H1 (cell line): ENCODE measurements around the gene SWI5. TPM values are rescaled to one million over a fixed set of nuclear protein-coding genes. Genes with fewer than 3 reads are reported as not detected.

Experiments used
- FOSL1 ChIP-seq: IDR thresholded peaks from 2 replicates; pipeline ENCODE4 v1.6.1; 2011; ENCODE audit warnings: mild to moderate bottlenecking, low read depth, low read length, moderate library complexity; ENCODE audit not compliant: insufficient read depth
- POU5F1 ChIP-seq: IDR thresholded peaks from 2 replicates; pipeline ENCODE4 v1.6.1; 2011; ENCODE audit warnings: low read depth, mild to moderate bottlenecking, low read length, moderate library complexity
- SP1 ChIP-seq: IDR thresholded peaks from 2 replicates; pipeline ENCODE4 v1.6.1; 2011; ENCODE audit warnings: low read depth, low read length
- polyA plus RNA-seq, 7 experiments: library from polyadenylated mRNA; depleted of rRNA in 3 of 7; stranded (reverse) in 5 of 7; unstranded in 2 of 7; fragments of >200 nt in 5 of 7; fragments of 200-250 nt in 2 of 7; gene quantifications; 1 replicate in 5 of 7; 2 replicates in 1 of 7; 4 replicates in 1 of 7; pipeline versions ENCODE4 v1.2.1 to v1.2.3, GENCODE V29; 2011 to 2013; ENCODE audit warnings: missing spikeins in 2 of 7, mixed read lengths in 2 of 7
- total RNA-seq: library from RNA; stranded (reverse); fragmentation: NEBNext Ultra II Directional; extraction: Animal tissue kit (Norgen Biotek cat#: 25700); gene quantifications from 2 replicates; pipeline ENCODE4 v1.2.1, GENCODE V29; 2021
- TF ChIP-seq, protein P1 (sequence below): IDR thresholded peaks from 2 replicates; pipeline ENCODE4 v1.6.1; 2012; ENCODE audit warnings: low read length, inconsistent platforms

SWI5 gene
- total and polyA plus RNA-seq, 2 of the 8 experiments (the other 6 are each of a cell fraction or from before 2014, with no cell fraction given), result 29.0 to 59.5 TPM

DNA sequence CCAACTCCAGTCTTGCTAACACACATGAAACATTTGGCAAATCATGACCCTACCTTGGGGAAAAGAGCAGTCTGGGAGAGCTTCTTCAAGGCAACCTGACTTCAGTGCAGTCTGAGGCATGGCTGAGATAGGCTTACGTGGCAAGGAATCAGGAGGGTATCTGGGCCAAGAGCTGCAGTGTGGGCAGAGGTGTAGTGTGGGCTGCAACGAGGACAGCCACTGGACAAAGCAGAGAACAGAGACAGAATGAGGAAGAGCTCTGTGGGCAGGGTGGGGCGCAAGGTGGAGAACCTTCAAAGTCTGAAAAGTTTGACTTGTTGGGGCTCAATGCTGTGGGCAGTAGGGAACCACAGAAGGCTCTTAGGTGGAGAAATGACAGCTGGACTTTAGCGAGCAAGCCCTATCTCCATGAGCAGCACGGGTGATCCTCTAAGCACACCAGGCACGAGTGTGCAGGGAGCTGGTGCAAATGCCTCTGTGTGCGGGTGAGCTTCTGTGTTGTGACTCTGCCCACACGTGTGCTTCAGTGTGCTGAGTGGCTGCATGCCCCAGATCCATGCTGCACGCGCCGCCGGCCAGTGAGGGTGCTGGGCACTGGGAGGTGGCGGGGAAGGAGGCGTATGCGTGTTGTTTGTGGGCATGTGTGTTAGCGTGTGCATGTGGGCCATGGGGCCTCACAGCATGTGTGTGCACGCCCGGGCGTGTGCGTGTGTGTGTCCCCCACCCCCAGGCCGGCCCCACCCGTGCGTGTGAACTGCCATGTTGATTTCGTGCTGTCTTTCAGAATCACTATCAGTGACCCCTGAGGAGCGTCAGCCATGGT is 23.5 kb upstream of the SWI5 start (continued):
- TF ChIP-seq, protein P1, sequence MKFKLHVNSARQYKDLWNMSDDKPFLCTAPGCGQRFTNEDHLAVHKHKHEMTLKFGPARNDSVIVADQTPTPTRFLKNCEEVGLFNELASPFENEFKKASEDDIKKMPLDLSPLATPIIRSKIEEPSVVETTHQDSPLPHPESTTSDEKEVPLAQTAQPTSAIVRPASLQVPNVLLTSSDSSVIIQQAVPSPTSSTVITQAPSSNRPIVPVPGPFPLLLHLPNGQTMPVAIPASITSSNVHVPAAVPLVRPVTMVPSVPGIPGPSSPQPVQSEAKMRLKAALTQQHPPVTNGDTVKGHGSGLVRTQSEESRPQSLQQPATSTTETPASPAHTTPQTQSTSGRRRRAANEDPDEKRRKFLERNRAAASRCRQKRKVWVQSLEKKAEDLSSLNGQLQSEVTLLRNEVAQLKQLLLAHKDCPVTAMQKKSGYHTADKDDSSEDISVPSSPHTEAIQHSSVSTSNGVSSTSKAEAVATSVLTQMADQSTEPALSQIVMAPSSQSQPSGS, result no peak
- TF ChIP-seq FOSL1 (no peak), SP1 (no peak), POU5F1 (no peak)
- TF ChIP-seq, all 59 proteins: peak for 0
